ENCODE results near the gene WDR90. TPM values are rescaled to one million over a fixed set of nuclear protein-coding genes. Genes with fewer than 3 reads are reported as not detected.

WDR90 gene
- total and polyA plus RNA-seq, 2 of the 13 experiments (the other 11 are each of a cell fraction or from before 2014, with no cell fraction given), result 14.9 to 28.9 TPM

DNA sequence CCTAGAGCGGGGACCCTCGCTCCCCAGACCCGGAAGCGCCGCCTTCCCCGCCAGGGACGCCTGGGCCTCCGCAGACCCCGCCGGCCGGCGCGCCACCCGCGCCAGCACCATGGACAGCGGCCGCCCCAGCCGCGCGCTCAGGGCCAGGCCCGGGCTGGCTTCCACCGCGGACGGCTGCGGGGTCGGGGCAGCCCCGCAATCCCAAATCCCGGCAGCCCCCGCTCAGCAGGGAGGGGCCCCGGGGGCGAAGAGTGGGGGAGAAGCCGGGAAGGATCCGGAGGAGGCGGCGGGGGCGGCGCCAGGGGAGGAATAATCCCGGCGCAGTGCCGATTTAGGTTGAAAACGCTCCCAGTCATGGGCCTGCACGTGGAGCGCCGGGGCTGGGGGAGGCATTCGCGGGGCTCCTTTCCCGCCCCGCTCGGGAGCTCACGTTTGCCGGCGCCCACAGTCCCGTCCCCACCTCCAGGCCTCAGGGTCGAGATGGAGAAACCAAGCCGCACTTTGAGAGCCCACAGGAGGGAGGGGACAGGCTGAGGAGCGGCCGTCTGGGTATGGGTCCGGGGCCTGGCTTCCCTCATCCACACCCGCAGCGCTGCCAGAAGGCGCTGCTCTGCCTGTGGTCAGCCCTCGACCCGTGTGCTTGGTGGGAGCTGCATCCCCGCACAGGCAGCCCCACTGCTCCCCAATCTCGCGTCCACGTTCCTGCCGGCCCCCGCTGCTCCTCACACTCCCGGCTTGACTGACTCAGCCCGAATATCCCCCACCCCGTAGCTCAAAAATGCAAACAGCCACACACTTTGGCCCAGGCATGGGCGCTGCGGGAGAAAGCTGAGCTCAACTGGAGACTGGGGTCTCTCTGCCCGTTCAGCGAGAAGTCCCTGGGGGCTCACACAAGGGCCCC lies 51.8 kb downstream of the WDR90 start (continued):
- TF ChIP-seq ZNF761 (CRISPR knock-in tag; conservative IDR thresholded peaks at IDR 0.05), result peak; percentile 75; the same call in 1 of the 2 replicates
- TF ChIP-seq SNAI1 (CRISPR knock-in tag; IDR thresholded peaks at IDR 0.05; ENCODE audit: borderline replicate concordance), result no peak
- peak; percentile 57; the same call in 1 of the 2 replicates for TF ChIP-seq ZNF768 (CRISPR knock-in tag; IDR thresholded peaks at IDR 0.05)
- peak; percentile 45; the same call in 1 of the 2 replicates for TF ChIP-seq TGIF2 (CRISPR knock-in tag; IDR thresholded peaks at IDR 0.05)
- TF ChIP-seq NFE2L2 (IDR thresholded peaks at IDR 0.05; ENCODE audit: low read length), result no peak
- TF ChIP-seq, protein P1, sequence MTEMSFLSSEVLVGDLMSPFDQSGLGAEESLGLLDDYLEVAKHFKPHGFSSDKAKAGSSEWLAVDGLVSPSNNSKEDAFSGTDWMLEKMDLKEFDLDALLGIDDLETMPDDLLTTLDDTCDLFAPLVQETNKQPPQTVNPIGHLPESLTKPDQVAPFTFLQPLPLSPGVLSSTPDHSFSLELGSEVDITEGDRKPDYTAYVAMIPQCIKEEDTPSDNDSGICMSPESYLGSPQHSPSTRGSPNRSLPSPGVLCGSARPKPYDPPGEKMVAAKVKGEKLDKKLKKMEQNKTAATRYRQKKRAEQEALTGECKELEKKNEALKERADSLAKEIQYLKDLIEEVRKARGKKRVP (CRISPR knock-in tag; IDR thresholded peaks at IDR 0.05), result peak in 1 of 2 experiments; percentile 34; a peak in 1 of 4 replicates
- TF ChIP-seq, protein P2, sequence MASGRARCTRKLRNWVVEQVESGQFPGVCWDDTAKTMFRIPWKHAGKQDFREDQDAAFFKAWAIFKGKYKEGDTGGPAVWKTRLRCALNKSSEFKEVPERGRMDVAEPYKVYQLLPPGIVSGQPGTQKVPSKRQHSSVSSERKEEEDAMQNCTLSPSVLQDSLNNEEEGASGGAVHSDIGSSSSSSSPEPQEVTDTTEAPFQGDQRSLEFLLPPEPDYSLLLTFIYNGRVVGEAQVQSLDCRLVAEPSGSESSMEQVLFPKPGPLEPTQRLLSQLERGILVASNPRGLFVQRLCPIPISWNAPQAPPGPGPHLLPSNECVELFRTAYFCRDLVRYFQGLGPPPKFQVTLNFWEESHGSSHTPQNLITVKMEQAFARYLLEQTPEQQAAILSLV (CRISPR knock-in tag; IDR thresholded peaks at IDR 0.05; ENCODE audit: borderline replicate concordance), result no peak
- TF ChIP-seq, protein P3, sequence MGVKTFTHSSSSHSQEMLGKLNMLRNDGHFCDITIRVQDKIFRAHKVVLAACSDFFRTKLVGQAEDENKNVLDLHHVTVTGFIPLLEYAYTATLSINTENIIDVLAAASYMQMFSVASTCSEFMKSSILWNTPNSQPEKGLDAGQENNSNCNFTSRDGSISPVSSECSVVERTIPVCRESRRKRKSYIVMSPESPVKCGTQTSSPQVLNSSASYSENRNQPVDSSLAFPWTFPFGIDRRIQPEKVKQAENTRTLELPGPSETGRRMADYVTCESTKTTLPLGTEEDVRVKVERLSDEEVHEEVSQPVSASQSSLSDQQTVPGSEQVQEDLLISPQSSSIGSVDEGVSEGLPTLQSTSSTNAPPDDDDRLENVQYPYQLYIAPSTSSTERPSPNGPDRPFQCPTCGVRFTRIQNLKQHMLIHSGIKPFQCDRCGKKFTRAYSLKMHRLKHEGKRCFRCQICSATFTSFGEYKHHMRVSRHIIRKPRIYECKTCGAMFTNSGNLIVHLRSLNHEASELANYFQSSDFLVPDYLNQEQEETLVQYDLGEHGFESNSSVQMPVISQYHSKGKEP (CRISPR knock-in tag; IDR thresholded peaks at IDR 0.05), result peak; percentile 84
- TF ChIP-seq, protein P4, sequence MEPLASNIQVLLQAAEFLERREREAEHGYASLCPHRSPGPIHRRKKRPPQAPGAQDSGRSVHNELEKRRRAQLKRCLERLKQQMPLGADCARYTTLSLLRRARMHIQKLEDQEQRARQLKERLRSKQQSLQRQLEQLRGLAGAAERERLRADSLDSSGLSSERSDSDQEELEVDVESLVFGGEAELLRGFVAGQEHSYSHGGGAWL (CRISPR knock-in tag; IDR thresholded peaks at IDR 0.05), result peak; percentile 81; the same call in 1 of the 2 replicates
- TF ChIP-seq, protein P5, sequence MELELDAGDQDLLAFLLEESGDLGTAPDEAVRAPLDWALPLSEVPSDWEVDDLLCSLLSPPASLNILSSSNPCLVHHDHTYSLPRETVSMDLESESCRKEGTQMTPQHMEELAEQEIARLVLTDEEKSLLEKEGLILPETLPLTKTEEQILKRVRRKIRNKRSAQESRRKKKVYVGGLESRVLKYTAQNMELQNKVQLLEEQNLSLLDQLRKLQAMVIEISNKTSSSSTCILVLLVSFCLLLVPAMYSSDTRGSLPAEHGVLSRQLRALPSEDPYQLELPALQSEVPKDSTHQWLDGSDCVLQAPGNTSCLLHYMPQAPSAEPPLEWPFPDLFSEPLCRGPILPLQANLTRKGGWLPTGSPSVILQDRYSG (CRISPR knock-in tag; IDR thresholded peaks at IDR 0.05), result peak; percentile 94
- no peak for TF ChIP-seq PHF5A (CRISPR knock-in tag; IDR thresholded peaks at IDR 0.05; ENCODE audit: low read depth, unreplicated experiment)
- no peak for TF ChIP-seq NCOR1 (IDR thresholded peaks at IDR 0.05; ENCODE audit: borderline replicate concordance, low read length)
- no peak for TF ChIP-seq JUND (CRISPR knock-in tag; IDR thresholded peaks at IDR 0.05)
- TF ChIP-seq SALL2 (CRISPR knock-in tag; IDR thresholded peaks at IDR 0.05), result peak; percentile 58; the same call in 1 of the 2 replicates
- no peak for TF ChIP-seq MLLT10 (CRISPR knock-in tag; IDR thresholded peaks at IDR 0.05)
- TF ChIP-seq FOXA1 (IDR thresholded peaks at IDR 0.05), result no peak
- no peak for TF ChIP-seq FOXA1 (CRISPR knock-in tag; IDR thresholded peaks at IDR 0.05)
- no peak for TF ChIP-seq ZNF496 (CRISPR knock-in tag; IDR thresholded peaks at IDR 0.05; ENCODE audit: insufficient replicate concordance)
- no peak for TF ChIP-seq NFATC3 (CRISPR knock-in tag; IDR thresholded peaks at IDR 0.05)
- no peak for TF ChIP-seq ESRRA (CRISPR knock-in tag; IDR thresholded peaks at IDR 0.05; ENCODE audit: low read depth)
- peak; percentile 81; the same call in 1 of the 2 replicates for TF ChIP-seq PRMT3 (CRISPR knock-in tag; IDR thresholded peaks at IDR 0.05; ENCODE audit: borderline replicate concordance, low read depth)
- TF ChIP-seq PAF1 (CRISPR knock-in tag; IDR thresholded peaks at IDR 0.05), result no peak
- TF ChIP-seq, protein P6, sequence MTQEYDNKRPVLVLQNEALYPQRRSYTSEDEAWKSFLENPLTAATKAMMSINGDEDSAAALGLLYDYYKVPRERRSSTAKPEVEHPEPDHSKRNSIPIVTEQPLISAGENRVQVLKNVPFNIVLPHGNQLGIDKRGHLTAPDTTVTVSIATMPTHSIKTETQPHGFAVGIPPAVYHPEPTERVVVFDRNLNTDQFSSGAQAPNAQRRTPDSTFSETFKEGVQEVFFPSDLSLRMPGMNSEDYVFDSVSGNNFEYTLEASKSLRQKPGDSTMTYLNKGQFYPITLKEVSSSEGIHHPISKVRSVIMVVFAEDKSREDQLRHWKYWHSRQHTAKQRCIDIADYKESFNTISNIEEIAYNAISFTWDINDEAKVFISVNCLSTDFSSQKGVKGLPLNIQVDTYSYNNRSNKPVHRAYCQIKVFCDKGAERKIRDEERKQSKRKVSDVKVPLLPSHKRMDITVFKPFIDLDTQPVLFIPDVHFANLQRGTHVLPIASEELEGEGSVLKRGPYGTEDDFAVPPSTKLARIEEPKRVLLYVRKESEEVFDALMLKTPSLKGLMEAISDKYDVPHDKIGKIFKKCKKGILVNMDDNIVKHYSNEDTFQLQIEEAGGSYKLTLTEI (CRISPR knock-in tag; conservative IDR thresholded peaks at IDR 0.05), result no peak
